Measurements from ENCODE around the gene USP2. TPM values are rescaled to one million over a fixed set of nuclear protein-coding genes. Genes with fewer than 3 reads are reported as not detected.

Gene USP2
- total RNA-seq, 2 donors from 2014 or later, result 2.3 to 10.8 TPM

- TF ChIP-seq POLR2AphosphoS5 (IDR thresholded peaks at IDR 0.05), result no peak
- Histone ChIP-seq H3K27ac (no peak overlapping the region), H3K4me1 (replicated peaks) (no peaks in the 10 kb centered on the region), H3K36me3 (no peaks in the 10 kb centered on the region), H3K27me3 (replicated peaks; ENCODE audit: insufficient read depth) (no peaks in the 10 kb centered on the region), H3K4me3 (no peak overlapping the region), H3K9me3 (no peaks in the 10 kb centered on the region)
- 62% methylated on average over 9 of the region's 9 CpGs for WGBS
- no peak for DNase-seq (ENCODE audit: low spot score)
- intact Hi-C loops (cut with DNase I), result loop anchor here (10.0 kb wide), 1 partner anchor 370 kb away; the partner anchor contains the start of gene NECTIN1
These were observed 26.2 kb downstream of the USP2 start for GRCh38 chr11:119355091-119355843.

DNA sequence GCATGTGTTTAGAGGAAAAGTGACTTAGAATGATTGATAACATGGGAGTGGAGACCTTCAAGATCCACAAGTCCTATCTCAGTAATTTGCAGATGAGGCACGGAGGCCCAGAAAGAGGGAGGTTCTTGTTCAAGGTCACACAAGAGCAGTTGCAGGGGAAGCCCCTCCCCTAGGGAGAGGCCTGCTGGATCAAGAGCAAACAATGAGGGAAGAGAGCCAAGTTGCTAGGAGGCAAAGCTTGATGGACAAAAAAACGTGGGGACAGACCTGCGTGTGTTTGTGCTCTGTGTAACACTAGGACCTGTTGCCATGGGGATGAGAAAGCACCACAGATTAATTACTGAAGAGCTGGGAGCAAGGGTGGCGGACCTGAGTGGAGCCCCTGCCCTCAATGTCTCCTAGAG lies 28.6 kb downstream of the USP2 start:
- intact Hi-C loops (cut with DNase I), result loop anchor here (10.0 kb wide), 1 partner anchor 372 kb away; the partner anchor contains the start of gene NECTIN1
- Histone ChIP-seq H3K4me3 (no peak overlapping the region), H3K9me3 (no peaks in the 10 kb centered on the region), H3K27ac (no peak overlapping the region), H3K4me1 (replicated peaks) (no peaks in the 10 kb centered on the region), H3K36me3 (no peaks in the 10 kb centered on the region), H3K27me3 (replicated peaks; ENCODE audit: insufficient read depth) (no peaks in the 10 kb centered on the region)
- 30% methylated on average over 4 of the region's 4 CpGs for WGBS
- no peak for DNase-seq (ENCODE audit: low spot score)
- TF ChIP-seq CTCF (IDR thresholded peaks at IDR 0.05) (no peak), POLR2AphosphoS5 (IDR thresholded peaks at IDR 0.05) (no peak), POLR2A (IDR thresholded peaks at IDR 0.05) (no peak)

GRCh38 chr11:119351232-119351631 lies 30.3 kb downstream of the USP2 start:
- no peak for DNase-seq (ENCODE audit: low spot score)
- Histone ChIP-seq H3K36me3 (no peaks in the 10 kb centered on the region), H3K27me3 (replicated peaks; ENCODE audit: insufficient read depth) (no peaks in the 10 kb centered on the region), H3K9me3 (no peaks in the 10 kb centered on the region), H3K4me1 (replicated peaks) (no peaks in the 10 kb centered on the region), H3K27ac (no peak overlapping the region), H3K4me3 (no peak overlapping the region)
- TF ChIP-seq POLR2AphosphoS5 (IDR thresholded peaks at IDR 0.05) (no peak), CTCF (IDR thresholded peaks at IDR 0.05) (no peak), POLR2A (IDR thresholded peaks at IDR 0.05) (no peak)
- 64% methylated on average over 2 of the region's 2 CpGs for whole genome bisulfite sequencing
- intact Hi-C loops (cut with DNase I), result loop anchor here (10.0 kb wide), 1 partner anchor 374 kb away; the partner anchor contains the start of gene NECTIN1

DNA sequence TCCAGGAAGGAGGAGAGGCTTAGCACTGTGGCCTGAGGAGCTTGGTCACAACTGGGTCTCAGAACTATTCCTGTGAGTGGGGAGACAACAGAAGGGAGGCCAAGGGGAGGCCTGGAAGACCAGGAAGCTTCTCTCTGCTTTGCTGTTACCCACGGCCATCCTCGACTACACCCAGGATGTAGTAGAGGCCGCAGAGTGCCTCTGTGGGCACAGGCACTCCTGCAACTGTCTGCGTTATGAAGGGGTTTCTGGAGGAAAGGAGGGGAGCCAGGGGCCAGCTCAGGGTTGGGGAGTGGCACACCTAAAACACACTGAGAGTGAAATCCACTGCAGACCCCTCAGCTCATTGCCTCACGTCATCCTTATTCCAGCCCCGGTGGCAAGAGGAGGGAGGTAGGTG lies 31.2 kb downstream of the USP2 start:
- H3K27me3 ChIP-seq (replicated peaks; ENCODE audit: insufficient read depth), result no peaks in the 10 kb centered on the region
- no peak overlapping the region for H3K4me3 ChIP-seq
- WGBS, result 83% methylated on average over 6 of the region's 6 CpGs
- DNase-seq (ENCODE audit: low spot score), result no peak
- intact Hi-C loops (cut with DNase I), result loop anchor here (10.0 kb wide), 1 partner anchor 374 kb away; the partner anchor contains the start of gene NECTIN1
- H3K9me3 ChIP-seq, result no peaks in the 10 kb centered on the region
- no peaks in the 10 kb centered on the region for H3K36me3 ChIP-seq
- no peak for TF ChIP-seq CTCF (IDR thresholded peaks at IDR 0.05)
- TF ChIP-seq POLR2AphosphoS5 (IDR thresholded peaks at IDR 0.05), result no peak
- TF ChIP-seq POLR2A (IDR thresholded peaks at IDR 0.05), result no peak
- H3K27ac ChIP-seq, result no peak overlapping the region
- no peaks in the 10 kb centered on the region for H3K4me1 ChIP-seq (replicated peaks)

DNA sequence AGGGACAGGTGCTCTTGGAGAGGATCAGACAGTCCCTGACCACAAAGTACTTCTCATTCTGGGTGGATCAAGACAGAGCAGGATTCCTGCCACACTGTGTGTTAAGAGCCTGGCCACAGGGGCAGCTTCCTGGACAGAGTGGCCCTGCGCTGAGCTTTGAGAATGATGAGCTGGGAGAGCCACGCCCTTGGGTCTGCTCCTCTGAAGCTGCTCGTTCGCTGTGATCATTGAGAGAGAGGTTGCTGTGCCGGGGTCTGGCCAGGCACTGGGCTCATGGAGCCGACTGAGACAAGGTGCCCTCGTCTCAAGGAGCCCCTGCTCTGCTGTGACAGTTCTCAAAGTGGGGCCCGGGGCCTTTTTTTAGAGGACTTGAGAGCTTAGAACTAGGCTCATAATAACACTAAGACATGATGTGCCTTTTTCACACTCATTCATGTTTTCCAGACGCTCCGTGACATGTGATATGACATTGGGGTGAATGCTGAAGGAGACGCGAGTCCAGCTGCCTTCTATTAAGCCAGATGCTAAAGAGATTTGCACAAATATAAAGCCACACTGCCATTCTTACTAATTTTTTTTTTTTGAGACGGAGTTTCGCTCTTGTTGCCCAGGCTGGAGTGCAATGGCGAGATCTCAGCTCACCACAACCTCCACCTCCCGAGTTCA lies 33.4 kb downstream of the USP2 start:
- intact Hi-C loops (cut with DNase I), result no loop called here
- no peak overlapping the region for H3K27ac ChIP-seq
- 70% methylated on average over 16 of the region's 16 CpGs for WGBS
- H3K4me3 ChIP-seq, result no peak overlapping the region
- no peak for TF ChIP-seq CTCF (IDR thresholded peaks at IDR 0.05)
- TF ChIP-seq POLR2A (IDR thresholded peaks at IDR 0.05), result no peak
- no peak for TF ChIP-seq POLR2AphosphoS5 (IDR thresholded peaks at IDR 0.05)
- DNase-seq (ENCODE audit: low spot score), result no peak
- no peaks in the 10 kb centered on the region for H3K9me3 ChIP-seq
- H3K36me3 ChIP-seq, result no peaks in the 10 kb centered on the region
- no peaks in the 10 kb centered on the region for H3K27me3 ChIP-seq (replicated peaks; ENCODE audit: insufficient read depth)
- H3K4me1 ChIP-seq (replicated peaks), result no peaks in the 10 kb centered on the region
